GM19238 (cell line): ENCODE data around the gene GPRC5A.
"Not testable (repeated sequence)": the region's sequence is repeated elsewhere in the genome, so short reads cannot be mapped to it uniquely, and the experiment has no call there.

ENCODE experiments used
- DNase-seq: peaks from one replicate; pipeline ENCODE4 v3.0.0; 2011; ENCODE audit warnings: low spot score; ENCODE audit not compliant: insufficient read length

Gene GPRC5A, protein sequence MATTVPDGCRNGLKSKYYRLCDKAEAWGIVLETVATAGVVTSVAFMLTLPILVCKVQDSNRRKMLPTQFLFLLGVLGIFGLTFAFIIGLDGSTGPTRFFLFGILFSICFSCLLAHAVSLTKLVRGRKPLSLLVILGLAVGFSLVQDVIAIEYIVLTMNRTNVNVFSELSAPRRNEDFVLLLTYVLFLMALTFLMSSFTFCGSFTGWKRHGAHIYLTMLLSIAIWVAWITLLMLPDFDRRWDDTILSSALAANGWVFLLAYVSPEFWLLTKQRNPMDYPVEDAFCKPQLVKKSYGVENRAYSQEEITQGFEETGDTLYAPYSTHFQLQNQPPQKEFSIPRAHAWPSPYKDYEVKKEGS

GRCh38 chr12:12891080-12891880 lies at the start of gene GPRC5A:
TSS of gene GPRC5A (plus strand) at chr12:12891562. CDS start at chr12:12908250, 16,688 bp downstream.
- DNase-seq = no peak

DNA sequence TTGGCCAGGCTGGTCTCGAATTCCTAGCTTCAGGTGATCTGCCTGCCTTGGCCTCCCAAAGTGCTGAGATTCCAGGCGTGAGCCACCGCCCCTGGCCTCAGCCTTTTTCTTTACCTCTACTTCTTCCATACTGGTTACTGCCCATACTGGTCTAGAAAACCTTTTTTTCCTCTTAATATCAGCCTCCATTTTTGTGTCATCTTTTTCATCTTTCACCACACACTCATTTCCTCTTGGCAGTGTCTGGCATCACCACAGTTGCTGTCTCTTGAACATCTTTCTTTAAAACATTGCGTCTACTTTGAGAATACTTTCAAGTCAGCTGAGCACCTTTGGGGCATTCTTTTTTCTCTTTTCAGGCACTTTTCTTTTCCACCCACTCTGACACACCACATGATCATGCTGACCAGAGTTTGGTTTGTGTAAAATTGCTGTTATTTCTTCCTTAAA lies 45.5 kb upstream of the GPRC5A start:
- DNase-seq = no peak

- not testable (repeated sequence) for DNase-seq
Observed at GRCh38 chr12:12846780-12847179, 44.6 kb upstream of the GPRC5A start.

DNA sequence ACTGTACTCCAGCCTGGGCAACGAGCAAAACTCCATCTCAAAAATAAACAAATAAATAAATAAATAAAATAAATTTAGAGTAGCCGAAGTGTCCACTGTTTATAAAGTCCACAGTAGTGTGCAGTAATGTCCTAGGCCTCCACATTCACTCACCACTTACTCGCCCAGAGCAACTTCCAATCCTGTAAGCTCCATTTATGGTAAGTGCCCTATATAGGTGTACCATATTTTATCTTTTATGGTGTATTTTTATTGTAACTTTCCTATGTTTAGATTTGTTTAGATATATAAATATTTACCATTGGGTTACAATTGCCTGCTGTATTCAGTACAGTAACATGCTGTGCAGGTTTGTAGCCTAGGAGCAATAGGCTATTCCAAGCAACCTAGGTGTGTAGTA lies 37.9 kb upstream of the GPRC5A start:
- no peak for DNase-seq

GRCh38 chr12:12859690-12860089 lies 31.7 kb upstream of the GPRC5A start:
- DNase-seq = no peak

- DNase-seq = no peak
Observed at GRCh38 chr12:12864243-12864642, 27.1 kb upstream of the GPRC5A start.

DNA sequence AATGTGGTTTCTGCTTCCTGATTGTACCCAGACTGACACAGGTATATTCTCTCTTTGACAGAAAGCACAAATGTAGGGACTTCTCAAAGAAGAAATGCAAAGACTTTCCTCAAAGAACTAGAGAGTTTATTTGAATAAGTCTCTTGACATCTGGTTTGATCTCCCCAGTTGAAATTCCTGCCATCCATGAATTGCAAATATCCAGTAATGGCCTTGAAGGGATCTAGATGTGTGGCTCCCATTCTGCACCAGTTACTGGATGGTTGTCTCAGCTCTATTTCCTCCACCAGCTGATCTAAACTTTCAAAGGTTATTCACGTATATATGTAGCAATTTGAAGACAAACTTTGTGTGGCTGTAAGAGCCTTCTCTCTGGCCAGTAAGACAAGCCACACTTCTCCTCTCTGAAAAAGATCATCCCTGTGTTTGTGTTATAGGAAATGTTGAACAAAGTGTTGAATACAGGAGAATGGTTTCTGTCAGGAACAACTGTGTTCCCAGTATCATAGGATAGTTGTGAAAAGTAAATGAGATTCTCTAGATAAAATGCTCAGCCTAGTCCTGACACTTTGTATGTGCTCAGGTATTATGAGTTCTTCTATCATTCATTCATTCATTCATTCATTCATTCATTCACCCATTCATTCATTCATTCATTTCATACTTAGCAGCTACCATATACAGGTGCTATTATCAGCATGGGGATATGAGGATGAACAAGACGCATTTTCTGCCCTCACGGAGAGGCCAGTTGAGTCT lies 22.7 kb upstream of the GPRC5A start:
- DNase-seq = no peak

DNA sequence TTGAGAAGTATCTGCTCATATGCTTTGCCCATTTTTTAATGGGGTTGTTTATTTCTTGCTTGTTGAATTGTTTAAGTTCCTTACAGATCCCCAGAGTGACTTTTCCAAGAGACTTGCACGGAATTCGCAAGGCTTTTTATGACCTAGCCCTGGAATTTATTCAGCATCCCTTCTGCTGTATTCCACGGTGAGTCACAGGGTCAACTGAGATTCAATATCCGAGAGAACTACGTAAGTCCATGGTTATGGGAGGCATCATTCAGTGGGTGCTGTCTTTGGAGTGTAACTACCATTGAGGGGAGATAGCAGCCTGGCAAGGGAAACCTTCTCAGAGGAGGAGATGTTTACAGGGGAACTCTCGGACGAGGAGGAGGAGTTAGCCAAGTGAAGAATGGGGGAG lies 20.9 kb upstream of the GPRC5A start:
- no peak for DNase-seq

- DNase-seq = no peak
Observed at GRCh38 chr12:12871587-12872138, 19.7 kb upstream of the GPRC5A start.

- DNase-seq = no peak
Observed at GRCh38 chr12:12872139-12872933, 19.0 kb upstream of the GPRC5A start.

- DNase-seq = no peak
Observed at GRCh38 chr12:12872934-12873275, 18.5 kb upstream of the GPRC5A start.

DNA sequence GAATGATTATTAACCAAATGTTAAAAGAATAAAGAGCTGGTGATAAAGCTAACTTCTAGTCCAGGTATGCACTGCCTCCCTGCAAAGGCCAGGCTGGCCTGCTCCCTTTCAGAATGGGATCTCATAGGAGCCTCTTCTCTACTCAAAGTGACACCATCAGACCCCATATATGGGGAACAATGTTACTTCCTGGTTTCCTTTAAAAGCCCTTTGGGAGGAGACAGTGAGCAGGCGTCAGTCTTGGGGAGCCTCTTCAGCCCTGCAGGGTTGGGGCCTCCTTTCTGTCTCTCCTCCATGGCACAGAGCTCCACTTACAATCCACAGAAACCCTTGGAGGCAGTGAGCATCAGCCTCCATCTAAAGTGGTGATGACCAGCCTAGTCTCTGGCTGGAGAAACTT lies 17.3 kb upstream of the GPRC5A start:
- DNase-seq = no peak

- DNase-seq = not testable (repeated sequence)
Observed at GRCh38 chr12:12875301-12875700, 16.1 kb upstream of the GPRC5A start.

DNA sequence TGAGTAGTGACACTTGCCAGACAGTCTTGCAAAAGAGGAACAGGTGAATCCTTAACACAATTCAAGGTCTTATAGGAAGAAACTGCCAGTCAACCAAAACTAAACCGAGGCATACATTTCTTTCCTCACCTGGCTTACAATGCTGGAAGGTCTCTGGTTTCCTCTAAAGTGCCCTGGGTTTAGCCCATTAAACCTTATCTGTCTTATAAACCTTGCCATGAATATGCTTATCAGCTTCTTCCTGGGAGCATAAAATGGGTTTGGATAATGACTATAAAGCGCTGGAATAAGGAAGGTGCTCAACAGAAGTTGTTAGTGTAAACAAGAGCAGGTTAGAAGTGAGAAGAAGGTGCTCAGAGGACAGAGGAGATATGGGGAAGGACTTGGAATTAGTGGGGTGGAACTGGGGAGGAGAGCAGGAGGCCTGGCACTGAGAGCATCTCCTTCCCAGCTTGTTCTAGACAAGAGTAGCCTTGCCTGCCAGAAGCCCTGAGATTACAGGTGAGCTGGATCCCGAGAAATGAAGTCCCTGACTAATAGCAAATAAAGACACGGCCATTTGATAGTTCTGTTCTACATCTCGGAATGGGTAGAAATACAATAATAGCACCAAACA lies 14.1 kb upstream of the GPRC5A start:
- DNase-seq = no peak

GRCh38 chr12:12877781-12878455 lies 13.4 kb upstream of the GPRC5A start:
- no peak for DNase-seq

- no peak for DNase-seq
Observed at GRCh38 chr12:12880537-12880936, 10.8 kb upstream of the GPRC5A start.

DNA sequence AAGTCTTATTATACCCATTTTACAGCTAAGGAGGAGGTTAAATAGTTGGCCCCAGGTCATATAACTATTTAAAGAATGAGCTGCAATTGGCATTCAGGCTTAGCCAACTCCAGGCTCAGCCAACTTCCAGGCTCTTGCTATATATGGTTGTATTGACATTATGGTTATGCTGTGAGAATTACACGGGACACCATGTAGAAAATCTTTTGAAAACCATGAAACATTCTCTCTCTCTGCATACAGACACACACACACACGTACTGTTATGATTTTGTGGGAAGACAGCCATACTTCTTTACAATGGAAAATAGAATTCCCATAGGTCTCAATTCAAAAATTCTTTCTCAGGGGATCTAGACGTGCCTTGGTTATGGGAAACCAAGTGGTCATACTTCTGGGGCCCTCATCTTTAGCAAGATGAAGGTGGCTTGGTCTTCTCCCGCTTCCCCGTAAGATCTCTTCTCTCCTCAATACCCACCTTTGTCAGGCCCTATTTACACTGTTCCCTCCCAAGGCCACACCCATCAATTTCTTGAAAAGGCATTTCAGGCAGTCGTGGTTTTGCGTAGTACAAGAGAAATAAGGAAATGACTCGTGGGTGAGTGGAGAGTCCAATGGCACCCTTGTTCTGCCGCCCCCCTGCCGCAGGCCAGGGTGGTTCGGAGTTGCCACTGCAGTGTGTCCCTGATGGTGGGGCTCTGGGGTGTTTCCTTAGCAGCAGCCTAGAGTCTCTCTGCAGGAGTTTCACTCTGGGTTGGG lies 10.0 kb upstream of the GPRC5A start:
- DNase-seq = no peak

GRCh38 chr12:12882288-12882687 lies 9.1 kb upstream of the GPRC5A start:
- DNase-seq = no peak

DNA sequence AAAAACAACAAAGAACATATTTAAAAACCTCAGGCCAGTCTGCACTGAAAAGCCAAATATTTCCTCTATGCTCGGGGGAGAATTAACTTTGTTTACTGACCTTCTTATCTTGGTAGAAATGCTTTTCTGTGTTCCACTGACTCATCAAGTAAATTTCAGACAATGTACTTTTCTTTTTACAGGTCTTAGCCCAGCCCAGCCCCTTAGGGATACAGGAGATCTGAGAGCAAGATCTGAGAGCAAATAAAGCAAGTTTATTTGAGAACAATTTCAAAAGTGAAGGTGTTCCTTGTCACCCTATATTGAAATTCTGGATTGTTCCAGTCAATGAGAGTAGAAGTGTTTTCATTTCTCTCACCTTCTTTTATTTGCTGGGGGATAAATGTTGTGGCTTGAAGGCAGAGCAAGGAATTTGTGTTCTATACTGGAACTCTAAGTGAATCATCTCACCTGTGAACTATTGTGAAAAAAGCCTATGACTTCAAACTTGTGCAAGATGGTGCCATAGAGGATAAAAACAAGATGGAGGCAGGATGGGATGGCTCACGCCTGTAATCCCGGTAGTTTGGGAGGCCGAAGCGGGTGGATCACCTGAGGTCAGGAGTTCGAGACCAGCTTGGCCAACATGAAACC lies 7.9 kb upstream of the GPRC5A start:
- no peak for DNase-seq
